ENCODE data around the gene SH2D1A.
"Not testable (repeated sequence)": the region's sequence is repeated elsewhere in the genome, so short reads cannot be mapped to it uniquely, and the experiment has no call there.

The SH2D1A gene
- 82.8 to 140 reads per million in 2 experiments for total RNA-seq

DNA sequence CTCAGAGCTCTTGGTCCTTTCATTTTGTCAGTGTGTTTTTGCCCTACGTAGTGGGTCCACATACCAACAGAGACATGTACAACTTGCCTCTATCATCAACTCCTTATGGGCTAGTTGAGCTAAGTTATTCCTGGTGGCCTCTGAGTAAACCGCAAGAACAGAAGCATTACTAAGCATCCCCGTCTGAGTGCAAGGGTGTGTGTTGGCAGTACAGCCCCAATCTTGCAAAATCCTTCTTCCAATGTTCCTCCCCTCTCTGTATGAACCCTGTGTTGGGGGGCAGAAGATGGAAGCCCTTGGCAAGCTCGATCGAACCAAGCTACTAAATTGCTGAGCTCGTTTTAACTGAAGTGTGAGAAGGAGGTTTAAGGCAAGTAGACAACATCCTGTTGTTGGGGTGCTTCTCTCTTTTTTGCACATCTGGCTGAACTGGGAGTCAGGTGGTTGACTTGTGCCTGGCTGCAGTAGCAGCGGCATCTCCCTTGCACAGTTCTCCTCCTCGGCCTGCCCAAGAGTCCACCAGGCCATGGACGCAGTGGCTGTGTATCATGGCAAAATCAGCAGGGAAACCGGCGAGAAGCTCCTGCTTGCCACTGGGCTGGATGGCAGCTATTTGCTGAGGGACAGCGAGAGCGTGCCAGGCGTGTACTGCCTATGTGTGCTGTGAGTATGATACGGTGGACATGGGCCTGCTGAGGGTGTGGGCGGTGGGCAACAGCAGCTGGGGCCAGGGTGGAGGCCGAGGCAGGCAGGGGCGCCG is at the start of gene SH2D1A:
Gene SH2D1A (plus strand): TSS at position 447 of the 760 bp plus-strand sequence. CDS start 80 bp downstream, at position 527.
- DNase-seq (ENCODE audit: low read depth), result no peak

DNA sequence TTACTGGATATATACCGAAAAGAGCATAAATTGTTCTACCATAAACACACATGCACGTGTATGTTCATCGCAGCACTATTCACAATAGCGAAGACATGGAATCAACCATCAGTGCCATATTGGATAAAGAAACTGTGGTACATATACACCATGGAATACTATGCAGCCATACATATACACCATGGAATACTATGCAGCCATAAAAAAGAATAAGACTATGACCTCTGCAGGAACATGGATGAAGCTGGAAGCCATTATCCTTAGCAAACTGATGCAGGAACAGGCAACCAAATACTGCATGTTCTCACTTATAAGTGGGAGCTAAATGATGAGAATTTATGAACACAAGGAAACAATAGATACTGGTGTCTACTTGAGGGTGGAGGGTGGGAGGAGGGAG is 47.0 kb upstream of the SH2D1A start:
- not testable (repeated sequence) for DNase-seq (ENCODE audit: low read depth)

DNA sequence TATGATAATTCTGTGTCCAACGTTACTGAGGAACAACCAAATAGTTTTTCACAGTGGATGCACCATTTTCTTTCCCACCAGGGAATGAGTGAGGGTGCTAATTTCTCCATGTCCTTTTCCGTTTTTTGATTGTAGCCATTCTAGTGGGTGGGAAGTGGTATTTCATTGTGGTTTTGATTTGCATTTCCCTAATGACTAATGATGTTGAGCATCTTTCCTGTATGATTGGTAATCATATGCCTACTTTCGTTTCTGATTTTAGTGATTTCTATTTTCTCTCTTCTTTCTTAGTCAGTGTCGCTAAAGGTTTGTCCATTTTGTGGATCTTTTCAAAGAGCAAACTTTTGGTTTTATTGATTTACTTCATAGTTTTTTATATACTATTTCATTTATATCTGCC is 46.0 kb upstream of the SH2D1A start:
- DNase-seq (ENCODE audit: low read depth), result no peak

DNA sequence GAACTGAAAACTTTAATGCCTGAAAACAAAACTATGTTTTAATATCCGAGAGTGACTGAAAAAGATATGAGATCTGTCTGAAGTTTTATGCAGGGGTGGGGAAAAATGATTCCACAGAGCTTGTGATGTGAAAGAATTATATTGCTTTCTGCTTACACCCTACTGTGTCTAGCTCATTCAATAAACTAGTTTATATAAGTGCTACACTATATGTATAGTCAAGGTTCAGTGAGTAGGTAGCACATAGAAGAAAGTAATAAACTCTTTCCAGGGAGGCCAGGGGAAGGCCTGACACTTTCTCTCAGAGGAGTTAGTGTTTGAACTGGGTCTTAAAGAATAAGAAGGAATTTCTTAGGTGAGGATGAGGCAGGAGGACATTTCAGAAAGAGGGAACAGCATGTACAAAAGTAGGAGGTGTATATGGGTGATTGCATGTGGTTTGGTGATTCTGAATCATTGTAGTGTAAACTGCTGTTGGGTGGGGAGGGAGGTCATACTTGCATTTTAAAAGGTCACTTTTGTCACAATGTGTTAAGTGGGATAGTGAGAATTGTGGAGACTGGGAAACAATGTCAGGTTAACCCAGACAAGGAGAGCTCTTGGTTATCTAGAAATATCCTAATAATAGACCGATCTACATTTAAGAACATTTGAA is 39.0 kb upstream of the SH2D1A start:
- no peak for DNase-seq (ENCODE audit: low read depth)

DNA sequence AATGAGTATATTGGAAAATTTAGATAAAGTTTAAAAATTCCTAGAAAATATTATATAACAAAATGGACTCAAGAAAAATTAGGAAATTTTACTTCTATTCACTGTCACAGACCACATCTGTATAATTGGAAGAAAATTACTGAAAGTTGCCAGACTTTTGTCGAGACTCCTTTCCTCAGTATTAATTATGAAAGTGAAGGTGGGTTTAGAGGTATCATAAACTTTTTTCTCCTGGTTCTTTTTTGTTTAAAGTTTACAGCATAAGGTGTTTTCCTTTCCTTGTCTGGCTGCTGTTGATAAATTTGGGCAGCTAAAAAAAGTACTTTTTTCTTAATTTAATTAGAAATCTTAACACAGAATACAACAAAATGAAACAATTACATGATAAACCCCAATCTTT is 20.6 kb upstream of the SH2D1A start:
- DNase-seq (ENCODE audit: low read depth), result no peak

DNA sequence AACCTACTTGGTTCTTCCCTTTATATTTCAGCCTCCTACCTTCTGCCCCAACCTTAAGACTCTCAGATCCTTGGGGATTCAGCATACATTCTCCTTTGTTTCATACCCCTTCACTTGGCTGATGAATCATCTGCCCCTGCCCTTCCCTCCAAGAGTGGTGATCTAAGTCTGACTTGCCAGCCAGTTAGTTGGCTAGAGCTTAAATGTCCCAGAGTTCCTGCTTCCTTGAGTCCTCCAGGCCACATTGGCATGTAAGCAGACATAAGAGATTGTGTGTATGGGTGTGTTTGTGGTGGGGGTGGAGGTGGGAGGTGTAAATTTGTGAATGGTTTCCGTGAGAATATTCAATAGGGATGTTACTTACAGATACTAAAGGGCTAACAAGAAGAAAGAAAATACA is 17.6 kb upstream of the SH2D1A start:
- DNase-seq (ENCODE audit: low read depth), result no peak

DNA sequence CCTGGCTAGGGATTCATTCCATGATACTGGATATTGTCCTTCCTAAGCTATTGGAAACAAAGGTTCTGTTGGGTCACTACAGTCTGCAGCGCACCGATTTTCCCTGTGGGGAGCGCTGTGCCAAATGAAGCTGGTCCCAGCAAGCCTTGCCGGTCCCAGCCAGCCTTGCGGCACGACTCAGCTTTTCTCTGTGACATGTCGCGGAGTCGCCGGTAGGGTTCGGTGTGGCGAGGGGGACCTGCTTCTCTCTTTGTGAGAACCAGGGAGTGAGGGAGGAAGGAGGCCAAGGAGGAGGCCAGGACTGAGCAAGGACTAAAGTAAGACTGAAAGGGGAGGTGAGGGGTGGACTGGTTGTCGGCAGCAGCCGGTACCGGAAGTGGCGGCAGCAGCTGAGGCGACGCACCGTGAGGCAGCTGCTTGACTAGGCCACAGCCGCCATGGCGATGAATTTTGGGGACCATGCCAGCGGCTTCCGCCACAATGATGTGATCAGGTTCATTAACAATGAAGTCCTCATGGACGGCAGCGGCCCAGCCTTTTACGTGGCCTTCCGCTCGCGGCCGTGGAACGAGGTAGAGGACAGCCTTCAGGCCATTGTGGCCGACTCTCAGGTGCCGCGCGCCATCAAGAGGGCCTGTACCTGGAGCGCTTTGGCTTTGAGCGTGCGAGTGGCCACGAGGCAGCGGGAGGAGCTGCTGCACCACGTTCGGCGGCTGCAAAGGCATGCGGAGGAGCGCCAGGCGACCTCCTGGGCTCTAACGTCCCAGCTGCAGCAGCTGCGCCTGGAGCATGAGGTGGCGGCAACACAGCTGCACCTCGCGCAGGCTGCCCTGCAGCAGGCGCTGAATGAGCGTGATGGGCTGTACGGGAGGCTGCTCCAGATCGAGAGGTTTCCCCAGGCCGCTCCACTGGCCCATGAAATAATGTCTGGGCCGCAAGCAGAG is 13.6 kb upstream of the SH2D1A start, which contains the start of gene TEX13D:
Gene TEX13D (plus strand): TSS at position 180 of the 944 bp plus-strand sequence. CDS start 258 bp downstream, at position 438.
- DNase-seq (ENCODE audit: low read depth), result no peak

DNA sequence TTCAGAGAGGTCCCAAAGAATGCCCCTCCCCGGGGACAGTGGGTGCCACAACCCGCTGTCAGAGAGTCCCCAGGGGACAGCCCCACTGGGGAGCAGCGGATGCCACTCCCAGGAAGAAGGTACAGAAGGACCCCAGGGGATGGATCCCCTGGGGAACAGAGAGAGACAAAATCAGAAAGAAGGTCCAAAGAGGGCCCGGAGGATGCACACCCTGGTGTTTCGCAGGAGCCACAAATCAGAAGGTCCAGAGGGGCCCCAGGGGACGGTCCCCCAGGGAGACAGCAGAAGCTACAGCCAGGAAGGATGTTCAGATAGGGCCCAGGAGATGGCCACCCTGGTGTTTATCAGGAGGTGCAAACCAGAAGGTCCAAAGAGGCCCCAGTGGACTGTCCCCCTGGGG is 12.5 kb upstream of the SH2D1A start:
- DNase-seq (ENCODE audit: low read depth), result no peak

DNA sequence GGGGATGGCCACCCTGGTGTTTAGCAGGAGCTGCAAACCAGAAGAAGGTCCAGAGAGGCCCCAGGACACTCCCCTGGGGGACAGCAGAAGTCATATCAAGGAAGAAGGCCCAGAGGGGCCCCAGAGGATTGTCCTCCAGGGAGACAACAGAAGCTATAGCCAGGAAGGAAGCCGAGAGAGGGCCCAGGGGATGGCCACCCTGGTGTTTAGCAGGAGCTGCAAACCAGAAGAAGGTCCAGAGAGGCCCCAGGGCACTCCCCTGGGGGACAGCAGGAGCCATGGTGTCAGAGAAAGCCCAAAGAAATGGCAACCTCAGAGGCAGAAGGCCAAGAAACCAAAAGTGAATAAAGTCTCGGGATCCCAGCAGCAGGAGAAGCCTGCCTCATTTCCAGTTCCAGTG is 11.8 kb upstream of the SH2D1A start:
- DNase-seq (ENCODE audit: low read depth), result not testable (repeated sequence)

DNA sequence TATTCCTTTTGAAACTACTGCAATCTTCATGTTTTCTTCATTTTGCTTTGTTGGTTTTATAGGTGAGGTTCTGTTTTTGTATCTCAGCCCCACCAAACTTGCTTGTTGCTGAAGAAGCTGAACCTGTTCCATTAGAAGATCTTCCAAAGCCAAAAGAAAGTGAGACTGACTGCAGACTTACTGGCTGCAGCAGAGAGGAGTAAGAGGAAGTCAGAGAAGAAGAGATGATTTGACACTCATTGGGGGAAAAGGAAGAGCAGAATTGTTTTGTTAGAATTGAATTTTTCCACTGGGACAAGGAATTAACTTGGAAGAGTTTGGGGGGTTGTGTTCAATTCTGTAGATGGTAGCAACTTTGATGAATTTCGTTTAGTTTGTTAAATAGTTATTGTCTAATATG is 10.8 kb upstream of the SH2D1A start:
- DNase-seq (ENCODE audit: low read depth), result no peak

DNA sequence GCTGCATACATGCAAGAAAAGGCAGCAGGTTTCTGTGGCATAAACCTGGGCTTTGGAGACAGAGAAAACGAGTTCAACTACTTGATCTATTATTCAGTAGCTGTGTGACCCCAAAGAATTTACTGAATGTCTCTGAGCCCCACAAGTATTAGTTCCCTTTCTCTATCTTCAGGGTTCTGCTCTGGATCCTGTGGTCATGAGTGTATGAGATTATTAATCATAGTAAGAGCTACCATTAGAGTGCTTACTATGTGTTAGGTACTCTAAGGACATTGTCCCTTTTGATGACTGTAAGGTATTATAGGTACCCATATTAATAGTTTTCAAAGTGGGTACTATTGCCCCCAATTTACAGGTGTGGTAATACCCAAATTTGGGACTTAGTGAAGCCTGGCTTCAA is 8.4 kb upstream of the SH2D1A start:
- DNase-seq (ENCODE audit: low read depth), result no peak

DNA sequence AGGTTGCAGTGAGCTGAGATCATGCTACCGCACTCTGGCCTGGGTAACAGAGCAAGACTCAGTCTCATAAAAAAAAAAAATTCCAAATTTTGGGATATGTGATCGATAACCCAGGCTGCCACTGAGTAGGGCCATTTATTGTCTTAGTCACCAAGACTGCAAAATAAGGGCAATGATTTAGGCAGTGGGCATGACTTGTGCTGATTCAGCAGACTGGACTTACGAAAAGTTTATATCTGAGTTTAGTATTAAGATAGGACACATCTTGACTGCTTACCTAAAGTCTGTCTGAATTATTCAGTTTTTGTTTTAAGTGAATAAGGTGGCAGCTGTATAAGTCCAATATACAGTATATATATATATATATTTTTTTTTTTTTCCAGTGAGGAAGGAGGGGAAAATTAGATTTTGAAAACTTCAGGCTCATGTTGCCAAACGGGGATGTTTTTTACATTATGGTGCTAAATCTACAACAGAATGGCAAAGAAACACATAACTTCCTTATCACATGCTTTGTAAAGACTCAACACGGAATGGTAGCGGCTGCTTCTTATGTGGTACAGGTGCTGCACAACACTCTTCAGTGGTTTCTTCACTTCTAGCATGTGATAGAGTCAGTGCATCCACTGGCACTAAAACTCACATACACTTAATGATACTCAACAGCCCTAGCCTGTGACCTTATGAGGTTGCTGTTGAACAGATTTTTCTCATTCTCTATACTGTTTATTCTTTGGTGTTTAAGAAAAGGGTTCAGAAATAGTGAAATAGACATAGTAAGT is 7.4 kb upstream of the SH2D1A start:
- DNase-seq (ENCODE audit: low read depth), result no peak

DNA sequence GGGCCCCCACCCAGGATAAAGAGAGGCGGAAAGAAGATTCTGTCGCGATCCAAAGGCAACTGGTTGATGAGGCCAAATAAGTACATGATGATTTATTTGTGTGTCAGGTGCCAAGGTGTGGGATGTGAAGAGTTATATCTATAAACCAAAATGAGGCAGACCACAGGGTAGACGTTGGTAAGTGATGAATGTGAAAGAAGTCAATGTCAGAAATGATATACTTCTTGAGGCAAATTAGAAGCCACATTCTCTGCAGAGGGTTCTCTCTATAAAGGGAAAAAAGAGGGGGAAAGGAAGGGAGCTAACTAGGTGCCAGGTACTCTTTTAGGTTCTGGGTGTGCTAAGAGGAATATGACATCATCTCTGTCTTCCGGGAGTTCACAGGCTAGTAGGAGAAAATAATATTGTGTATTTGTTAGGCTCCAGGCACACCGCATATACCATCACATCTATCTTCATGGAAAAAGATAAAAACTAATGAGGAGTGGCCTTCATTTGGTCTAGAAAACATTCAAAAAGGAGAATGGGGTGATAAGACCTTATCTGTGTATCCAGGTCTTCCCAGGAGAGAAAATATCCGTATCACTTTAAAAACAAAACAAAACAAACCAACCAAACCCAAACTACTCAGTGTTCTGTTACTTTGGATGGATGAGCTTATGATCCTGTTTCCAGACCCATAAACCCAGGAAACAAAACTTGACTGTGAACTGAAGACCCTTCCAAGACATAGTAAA is 4.8 kb upstream of the SH2D1A start:
- DNase-seq (ENCODE audit: low read depth), result no peak

DNA sequence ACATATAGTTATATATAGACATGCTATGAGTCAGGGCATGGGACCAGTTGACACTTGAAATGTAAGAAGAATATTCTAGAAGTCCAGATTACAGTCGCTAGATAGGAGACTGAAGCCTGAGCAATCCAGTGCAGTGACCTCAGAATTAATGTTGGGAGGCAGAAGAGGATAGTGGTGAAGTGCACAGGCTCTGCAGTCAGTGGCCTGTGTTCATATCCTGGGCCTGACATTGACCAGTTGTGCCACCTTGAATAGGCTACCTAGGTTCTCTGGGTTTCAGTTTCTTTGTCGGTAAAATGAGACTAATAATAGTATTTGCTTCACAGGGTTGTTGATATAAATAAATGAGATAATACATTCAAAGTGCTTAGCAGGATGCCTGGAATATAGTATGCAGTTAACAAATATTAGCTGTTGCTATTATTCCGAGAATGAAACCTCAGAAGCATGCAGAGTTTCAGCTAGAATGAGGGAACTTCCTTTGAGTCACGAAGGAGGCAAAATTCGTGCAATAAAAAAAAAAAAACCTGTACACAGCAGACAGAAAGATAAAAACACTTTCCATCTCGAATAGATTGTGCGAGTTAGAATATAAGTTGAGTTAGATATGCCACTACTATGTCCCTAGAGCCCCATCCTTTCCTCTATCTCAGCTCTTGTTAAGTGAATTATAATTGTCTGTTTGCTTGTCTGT is 4.0 kb upstream of the SH2D1A start:
- DNase-seq (ENCODE audit: low read depth), result no peak

DNA sequence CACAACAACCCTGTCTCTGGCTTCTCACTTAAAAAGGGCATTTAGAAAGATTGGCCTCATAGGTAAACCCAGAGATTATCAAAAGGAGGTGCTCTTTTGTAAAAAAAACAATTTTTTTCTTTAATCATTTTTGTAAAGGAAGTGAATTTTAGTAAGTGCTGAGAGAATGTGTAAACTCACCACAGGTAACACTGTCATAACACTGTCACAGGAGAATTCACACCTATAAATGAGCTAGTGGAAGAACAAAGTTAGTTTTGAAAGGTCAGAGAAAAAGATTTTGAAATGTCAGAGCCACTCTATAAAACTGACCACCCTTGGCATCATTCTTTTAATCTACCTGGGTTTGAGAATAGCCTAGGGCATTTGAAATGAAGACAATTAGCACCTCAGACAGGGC is 3.3 kb upstream of the SH2D1A start:
- DNase-seq (ENCODE audit: low read depth), result no peak

DNA sequence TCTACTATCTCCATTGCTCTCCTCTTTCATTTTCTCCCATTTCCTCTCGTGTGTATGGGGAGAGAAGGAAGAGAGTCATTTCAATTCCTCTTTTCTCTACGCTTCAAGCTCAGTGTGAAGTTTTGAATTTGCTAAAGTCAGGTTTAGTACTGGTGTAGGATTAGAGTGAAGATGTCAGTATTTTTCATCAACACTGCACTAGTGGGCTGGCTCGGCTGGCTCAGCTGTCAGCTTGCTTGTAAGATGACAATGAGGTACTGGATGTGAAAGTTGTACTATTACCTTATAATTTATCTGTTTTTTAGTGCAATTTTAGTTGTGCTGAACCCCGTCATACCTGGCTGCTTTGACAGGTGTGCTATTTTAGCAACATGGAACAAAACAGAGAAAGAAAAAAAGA is 2.1 kb upstream of the SH2D1A start:
- no peak for DNase-seq (ENCODE audit: low read depth)

DNA sequence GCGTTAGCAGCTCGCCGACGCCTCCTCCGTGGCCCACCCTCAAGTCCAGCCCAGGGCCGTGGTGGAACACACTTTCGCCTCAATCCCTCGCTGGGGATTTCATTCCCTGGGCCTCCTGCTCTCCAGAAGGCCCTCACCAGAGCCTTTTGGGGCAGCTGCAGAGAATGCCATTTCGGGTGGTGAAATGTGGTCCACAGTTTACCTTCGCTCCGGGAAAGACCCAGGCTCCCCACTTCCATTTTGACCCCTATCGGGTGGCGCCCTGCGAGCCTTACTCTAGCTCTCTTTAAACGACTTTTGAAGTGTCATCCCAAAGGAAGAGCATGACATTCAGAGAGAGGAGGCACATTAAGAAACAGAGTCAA is 496 bp downstream of the SH2D1A start:
- no peak for DNase-seq (ENCODE audit: low read depth)

DNA sequence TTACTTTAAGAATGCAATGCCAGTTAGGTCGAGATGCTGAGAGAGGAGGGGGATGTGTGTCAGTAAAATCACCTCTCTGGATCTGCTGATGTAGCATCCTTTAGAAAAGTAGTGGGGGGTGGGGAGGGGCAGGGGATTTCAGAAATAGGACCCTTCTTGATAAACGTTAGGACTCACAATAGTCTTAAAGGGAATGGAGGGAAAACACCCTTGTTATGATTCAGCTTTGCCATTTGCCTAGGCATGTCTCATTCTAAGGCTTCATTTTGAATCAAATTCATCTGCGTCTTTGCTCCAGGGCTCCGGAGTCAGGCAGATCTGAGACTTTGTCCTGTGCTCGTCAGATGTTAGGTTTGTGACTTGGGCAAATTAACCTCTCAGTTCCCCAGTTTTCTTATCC is 879 bp downstream of the SH2D1A start:
- no peak for DNase-seq (ENCODE audit: low read depth)

DNA sequence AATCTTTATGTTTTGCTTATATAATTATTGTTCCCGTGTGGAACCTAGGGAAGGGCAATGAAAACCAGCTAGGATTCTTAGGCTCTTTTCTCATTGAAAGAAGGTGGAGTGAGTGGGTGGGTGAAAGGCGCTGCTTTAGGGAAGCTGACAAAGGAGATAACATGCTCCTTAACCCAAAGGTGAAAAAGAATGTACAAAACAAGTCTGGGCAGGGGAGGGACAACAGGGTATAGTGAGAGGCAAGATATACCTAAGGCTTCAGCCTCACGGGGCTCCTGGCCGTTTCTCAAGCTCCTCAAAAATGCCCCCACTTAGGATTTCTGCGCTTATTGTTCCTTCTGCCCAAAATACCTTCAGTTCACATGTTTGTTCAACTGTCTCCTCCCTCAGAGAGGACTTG is 1.8 kb downstream of the SH2D1A start:
- DNase-seq (ENCODE audit: low read depth), result no peak

DNA sequence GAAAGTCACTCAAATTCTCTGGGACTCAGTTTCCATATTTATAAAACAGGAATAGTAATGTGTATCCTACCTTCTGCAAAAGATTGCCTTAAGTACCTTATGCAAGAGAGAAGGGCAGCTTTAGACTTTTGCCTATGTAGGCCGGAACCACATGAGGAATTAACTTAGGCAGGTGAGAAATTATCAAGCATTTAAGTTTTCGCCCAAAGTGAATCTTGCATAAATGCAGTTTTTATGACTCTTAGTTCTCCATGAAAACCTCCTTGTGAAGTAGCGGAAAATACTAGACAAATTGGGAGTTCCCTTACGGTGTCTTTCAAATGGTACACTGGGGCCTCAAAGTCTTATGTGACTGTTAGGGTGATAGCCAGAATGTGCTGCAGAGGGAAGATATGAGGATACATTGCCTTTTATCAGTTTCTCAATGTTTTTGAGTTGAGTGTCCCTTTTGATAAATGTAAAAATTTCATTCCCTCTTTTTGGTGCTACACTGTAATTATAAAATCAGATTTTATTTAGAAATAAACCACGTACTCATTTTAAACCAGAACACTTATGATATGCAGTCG is 2.6 kb downstream of the SH2D1A start:
- no peak for DNase-seq (ENCODE audit: low read depth)

All from T follicular helper cell (primary cell).